Activated CD8-positive, alpha-beta memory T cell treated with anti-CD3 and anti-CD28 coated beads, Interleukin-2, amount 50 U/mL, for 24 hours (primary cell): ENCODE data around the gene NRP1.

ENCODE experiments used
- DNase-seq: peaks from one replicate; pipeline ENCODE4 v3.0.0-alpha.2; 2020; ENCODE audit errors: extremely low read depth

NRP1 gene

DNA sequence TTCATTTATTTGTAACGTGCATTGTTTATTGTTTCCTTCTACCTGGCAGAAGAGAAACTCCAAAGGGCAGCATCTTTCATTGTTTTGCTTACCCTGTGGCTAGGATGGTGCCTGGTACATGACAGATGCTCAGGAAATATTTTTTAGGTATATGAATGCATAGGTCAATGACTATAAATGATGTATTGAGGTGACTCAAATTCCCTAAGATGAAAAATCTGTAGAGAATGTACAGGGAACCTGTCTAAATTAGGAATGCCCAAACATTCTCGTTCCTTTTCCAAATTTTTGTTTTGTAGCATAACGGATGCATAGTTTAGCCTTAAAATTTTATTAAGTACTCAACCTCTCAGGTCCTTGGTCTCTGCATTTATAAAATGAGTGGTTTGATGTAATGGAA, 71.6 kb downstream of the NRP1 start:
- no peak for DNase-seq

DNA sequence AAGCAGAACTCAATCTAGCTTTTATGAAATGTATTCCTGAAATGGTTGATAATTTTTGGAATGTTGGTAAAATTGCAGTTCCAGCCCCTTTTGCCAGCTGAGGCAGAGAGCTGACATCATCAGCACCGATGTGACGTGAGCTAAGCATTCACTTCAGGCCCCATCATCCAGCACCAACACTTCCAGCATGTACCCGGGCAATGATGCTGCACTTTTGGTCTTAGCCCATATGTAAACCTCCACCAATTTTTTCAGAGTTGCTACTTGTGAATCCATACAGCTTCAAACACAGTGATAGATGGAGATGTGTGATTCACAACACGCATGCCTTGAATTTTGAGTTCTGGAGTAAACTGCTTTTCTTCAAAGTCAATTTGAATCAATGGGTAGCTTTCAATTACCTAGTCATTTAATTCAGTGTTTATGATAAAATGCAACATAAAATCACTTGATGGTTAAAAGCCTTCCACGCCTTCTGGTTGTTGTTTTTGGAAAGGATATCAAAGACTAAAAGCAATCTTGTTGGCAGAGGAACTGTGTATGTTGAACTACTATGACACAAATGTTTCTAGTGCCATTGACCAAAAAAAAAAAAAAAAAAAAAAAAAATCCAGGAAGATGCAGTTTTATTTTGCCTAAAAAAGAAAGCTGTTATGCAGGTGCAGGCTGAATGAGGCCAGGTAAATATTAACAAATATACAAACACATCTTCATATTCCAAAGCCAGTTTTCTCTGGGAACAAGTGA, 73.9 kb downstream of the NRP1 start:
- DNase-seq: no peak

- DNase-seq: no peak
These were observed 75.5 kb downstream of the NRP1 start for GRCh38 chr10:33258967-33259366.

GRCh38 chr10:33257439-33258080, 76.9 kb downstream of the NRP1 start:
- no peak for DNase-seq

DNA sequence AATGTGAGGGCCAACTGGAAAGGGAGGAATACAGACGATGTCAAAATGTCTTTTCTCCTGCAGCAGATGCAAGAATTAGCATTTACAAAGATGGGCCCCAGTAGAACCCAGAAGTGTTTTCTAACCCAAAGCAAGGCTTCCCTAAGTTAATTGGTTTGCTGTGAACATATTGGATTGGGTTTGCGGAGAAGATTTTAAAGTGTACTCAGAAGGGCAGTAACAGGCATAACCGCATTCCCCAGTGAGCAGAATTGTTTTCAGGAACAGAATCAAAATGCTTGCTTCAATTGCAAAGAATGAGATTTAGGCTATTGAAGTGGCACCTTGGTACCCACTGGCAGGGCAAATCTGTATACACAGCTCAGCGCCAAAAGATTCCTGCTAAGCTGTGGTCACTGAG, 78.0 kb downstream of the NRP1 start:
- no peak for DNase-seq

- no peak for DNase-seq
These were observed 79.8 kb downstream of the NRP1 start for GRCh38 chr10:33254556-33255160.

DNA sequence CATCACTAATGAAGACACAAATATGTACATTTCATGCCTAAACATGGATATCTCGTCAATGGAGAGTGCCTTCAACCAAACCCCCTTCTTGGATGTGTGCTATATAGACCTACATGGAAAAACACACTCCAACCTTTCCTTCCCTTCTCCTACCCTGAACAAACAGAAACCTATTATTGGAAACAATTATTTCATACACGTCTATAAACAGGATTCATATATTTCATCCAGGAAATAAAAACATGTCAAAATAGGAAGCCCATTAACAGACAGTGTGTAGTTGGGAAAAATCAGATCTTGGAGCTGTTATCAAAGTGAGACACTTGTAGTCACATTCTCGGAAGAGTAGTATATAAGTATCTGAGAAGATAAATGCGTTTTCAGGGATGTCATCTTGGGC, 81.1 kb downstream of the NRP1 start:
- DNase-seq: no peak

DNA sequence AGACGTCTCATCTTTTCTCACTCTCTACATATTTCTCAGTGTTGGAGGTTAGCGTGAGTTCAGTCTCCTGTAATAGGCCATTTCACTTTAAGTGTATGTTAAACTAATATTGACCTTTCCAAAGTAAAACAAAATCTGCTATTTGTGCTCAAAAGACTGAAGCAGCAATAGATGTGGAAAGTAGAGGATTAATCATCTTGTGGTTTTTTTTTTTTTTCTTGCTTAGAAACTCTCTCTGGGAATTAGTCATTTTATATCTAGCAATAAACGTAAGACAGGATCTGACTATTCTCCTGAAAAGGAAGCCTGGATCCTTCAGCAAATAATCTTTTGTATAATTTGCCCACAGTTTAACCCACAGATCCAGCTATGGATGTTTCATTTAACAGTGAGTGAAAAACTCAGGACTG, 81.7 kb downstream of the NRP1 start:
- no peak for DNase-seq

- no peak for DNase-seq
These were observed 82.1 kb downstream of the NRP1 start for GRCh38 chr10:33252324-33252723.

DNA sequence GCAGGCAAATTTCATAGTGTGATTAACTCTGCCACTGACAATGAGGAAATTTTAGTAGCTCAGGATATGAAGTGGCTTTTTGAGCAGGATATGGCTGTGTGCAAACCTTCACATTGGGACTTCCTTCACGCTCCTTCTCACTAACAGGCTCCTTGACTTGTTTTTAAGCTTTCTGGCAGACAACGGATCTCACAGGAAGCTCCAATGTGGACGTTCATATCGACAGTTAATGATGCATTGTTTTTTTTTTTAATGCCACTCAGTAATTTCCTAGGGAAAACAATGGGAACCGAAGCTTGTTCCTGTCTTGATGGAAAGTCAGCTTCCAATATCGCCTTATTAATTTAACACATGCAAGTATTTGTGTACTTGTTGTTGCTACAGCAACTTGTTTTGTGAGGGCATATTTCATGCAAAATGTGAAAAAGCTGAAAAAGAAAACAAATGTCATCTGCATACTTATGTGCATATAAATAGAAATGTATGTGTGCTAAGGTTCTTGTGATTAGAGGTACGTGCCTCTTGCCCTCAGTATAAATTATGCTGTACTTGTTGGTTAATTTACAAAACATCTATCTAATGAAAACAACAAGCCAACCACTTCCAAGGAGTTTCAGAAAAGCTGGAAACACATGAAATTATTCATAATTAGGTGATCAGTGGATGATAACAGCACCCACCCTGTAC, 84.7 kb downstream of the NRP1 start:
- no peak for DNase-seq

- DNase-seq: no peak
These were observed 85.3 kb downstream of the NRP1 start for GRCh38 chr10:33249137-33249536.

DNA sequence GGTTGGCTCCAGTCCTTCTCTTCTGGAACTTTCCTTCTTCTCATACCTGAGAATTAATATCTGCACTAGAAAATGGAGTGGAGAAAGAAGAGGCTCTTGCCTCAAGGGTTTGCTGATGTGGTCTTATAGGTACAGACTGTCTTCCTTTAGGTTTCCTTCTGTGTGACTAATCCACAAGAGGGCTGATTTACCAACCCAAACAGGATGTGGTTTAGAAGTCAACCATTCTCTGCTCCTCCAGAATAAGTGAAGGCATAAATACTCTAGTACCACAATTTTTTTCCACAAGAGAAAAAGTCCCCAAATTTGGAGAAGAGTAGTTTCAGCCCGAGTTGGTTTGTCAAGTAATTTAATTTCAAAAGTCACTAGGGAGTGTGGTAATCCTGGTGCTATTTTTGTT, 85.8 kb downstream of the NRP1 start:
- no peak for DNase-seq

- no peak for DNase-seq
These were observed 87.1 kb downstream of the NRP1 start for GRCh38 chr10:33247221-33247922.

DNA sequence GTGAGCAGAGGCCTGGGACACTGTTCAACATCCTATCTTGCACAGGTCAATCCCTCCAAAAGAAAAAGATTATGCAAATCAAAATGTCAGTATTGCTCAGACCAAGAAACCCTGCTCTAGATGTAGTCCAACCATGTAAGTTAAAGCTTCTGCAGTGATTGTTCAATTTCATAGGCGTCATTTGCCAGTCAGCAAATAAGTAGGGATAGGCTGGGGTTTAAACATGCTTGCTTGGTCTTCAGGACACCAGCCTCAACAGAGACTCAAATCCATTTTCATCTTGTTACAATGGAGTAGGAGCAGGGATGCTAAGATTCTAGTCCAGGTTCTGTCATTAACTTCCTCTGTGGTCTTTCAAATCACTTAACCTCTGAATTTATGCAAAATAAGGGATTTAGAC, 89.1 kb downstream of the NRP1 start:
- DNase-seq: no peak

DNA sequence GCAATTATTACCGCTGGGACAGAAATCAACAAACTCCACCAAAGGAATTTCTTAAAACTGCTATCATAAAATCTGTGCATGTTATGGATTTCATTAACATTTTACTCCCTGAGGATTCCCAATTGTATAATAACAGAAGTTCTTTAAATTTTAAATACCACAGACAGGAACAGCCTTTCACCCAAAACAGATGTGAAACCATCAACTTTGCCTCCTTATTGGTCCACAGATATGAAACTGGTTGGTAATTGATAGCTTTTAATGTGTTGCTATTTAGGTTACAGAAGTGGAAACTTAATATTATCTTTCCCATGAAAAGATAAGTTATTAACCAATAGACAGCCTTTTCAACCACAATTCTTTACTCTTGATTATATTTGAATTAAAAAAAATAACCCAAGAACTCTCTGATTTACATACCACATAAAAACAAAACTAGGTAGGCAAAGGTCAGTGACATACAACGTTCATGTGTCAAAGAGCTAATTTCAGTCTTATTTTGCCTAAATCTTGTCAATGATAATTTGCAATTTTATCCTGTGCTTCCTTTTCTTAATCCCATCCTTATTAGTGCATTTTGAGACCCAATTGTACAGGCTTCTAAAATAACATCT, 90.0 kb downstream of the NRP1 start:
- DNase-seq: no peak

DNA sequence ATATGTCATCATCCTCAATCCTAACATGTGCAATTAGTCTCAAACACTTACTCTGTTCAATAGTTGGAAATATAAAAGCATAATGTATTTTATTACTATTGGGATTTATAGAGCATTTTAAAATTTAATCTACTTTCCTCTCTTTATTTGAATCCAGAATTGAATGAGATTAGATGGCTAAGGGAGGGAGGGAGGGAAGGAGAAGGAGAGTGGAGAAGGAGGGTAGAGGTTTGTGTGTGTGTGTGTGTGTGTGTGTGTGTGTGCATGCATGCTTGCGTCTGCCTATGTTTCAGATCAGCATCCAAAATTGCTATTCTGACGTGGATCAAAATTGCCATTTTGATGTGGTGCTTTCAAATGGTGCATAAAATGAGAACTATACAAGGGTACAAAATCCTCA, 90.8 kb downstream of the NRP1 start:
- DNase-seq: no peak

DNA sequence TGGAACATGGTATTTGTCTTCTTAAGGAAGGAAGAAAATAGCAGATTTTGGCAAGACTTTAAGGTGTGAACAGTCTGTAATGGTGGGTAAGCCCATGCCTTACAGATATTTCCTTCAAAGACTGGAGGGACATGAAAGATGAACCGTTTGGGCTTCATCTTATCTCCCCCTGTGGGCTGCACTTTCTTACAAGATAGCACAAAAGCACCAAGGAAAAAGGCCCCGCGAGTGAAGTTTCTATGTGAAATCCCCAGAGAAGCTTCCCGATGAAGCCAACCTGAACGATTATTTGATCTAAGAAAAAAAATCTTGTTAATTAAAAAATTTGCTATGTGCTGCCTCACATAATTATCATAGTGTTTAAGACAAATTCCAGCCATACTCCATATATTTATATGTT, 91.5 kb downstream of the NRP1 start:
- DNase-seq: no peak

- DNase-seq: no peak
These were observed 93.1 kb downstream of the NRP1 start for GRCh38 chr10:33241351-33241750.

DNA sequence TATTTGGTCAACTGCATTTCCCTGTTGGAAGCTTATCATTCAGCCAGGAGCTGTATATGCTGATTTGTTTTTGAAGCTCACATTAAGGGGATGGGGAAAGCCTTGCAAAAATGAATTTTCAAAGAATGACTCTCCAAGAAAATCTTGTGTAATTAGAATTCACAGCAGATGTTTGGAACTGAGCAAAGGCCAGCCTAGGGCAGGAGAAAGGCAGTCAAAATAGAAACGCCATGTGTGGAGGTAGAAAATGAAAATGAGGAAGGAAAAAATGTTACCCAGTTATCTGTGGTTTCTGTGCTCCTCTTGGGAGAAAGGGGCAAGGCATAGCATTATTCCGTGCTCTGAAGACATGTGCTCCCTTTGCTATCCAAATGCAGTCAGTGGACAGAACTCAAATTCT, 93.5 kb downstream of the NRP1 start:
- no peak for DNase-seq

DNA sequence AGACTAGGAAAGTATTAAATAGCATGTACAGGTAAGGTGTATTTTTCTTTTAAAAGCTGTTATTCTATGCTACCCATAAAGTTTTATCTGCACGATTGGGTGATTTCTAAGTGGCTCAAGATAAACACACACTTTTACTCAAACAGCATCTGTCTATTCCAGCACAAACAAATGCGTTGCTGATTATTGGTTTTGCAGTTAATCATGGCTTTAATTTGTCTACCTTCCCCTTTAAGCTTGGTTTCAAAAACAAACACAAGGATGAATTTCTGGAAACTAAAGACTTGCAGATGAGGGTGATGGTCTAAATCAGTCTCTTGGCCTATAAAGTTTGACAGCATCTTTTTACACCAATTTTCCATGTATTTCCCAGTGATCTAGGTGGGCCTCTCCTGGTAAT, 94.2 kb downstream of the NRP1 start:
- no peak for DNase-seq

GRCh38 chr10:33239257-33239656, 95.2 kb downstream of the NRP1 start:
- no peak for DNase-seq

DNA sequence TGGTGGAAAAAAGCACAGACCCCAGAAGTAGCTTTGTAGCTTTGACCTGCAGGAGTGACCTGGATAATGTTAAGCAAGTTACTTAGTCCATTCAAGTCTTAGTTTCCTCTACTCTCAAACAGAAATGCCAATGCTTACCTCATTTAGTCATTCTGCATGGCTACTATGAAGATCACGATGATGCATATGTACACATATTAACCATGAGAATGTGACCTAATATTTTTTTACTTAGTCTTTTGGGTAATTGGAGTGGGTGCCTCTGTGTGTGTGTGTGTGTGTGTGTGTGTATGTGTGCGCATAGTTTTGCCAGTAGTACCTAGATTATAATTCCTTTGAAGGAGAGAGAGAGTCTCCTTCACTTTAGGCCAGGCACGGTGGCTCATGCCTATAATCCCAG, 95.8 kb downstream of the NRP1 start:
- DNase-seq: no peak
